ENCODE results near the gene HEATR1.
"Not testable (repeated sequence)": the region's sequence is repeated elsewhere in the genome, so short reads cannot be mapped to it uniquely, and the experiment has no call there.

Gene HEATR1

DNA sequence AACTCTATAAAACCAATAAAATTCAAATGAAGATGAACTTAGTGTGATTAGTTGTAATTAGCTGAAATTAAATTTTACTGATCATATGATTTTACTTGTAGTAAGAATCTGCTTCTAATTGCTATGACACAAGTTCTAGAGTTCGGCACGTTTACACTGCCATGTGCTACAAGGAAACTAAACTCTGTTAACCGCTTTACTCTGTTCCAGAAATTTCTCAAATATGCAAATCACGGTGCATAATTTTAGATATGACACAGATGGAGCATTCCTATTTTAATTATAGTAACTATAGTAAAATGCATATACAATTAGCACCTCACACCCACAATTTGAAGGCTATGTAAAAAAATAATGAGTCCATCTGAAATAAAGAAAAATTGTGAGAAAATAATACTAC lies 14.8 kb downstream of the HEATR1 start:
- no peak for DNase-seq (ENCODE audit: low read depth in 2 of 2)

GRCh38 chr1:236581528-236581927 lies 22.8 kb downstream of the HEATR1 start:
- DNase-seq (ENCODE audit: low read depth in 2 of 2): no peak

- not testable (repeated sequence) for DNase-seq (ENCODE audit: low read depth in 2 of 2)
Observed at GRCh38 chr1:236580404-236580803, 23.9 kb downstream of the HEATR1 start.

DNA sequence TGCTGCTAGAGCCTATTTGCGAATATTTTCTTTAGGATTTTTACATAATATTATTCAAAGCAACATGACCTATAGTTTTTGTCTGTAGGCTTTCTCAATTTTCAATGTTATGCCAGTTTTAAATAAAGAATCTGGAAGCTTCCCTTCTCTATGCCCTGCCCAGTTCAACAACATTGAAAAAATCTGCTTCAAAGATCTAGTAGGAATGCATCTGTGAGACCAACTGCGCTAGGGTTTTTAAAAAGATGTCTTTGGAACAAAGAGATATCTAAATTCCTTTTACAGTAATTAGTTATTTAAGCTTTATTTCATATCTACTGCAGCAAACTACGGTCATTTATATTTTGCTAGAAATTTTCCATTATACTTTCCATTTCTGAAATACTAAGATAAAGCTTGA lies 25.7 kb downstream of the HEATR1 start:
- no peak for DNase-seq (ENCODE audit: low read depth in 2 of 2)

GRCh38 chr1:236577041-236577440 lies 27.3 kb downstream of the HEATR1 start:
- DNase-seq (ENCODE audit: low read depth in 2 of 2): not testable (repeated sequence)

- DNase-seq (ENCODE audit: low read depth in 2 of 2): no peak
Observed at GRCh38 chr1:236576004-236576403, 28.3 kb downstream of the HEATR1 start.

- no peak for DNase-seq (ENCODE audit: low read depth in 2 of 2)
Observed at GRCh38 chr1:236575523-236575922, 28.8 kb downstream of the HEATR1 start.

GRCh38 chr1:236568285-236568894 lies 35.9 kb downstream of the HEATR1 start:
- no peak for DNase-seq (ENCODE audit: low read depth in 2 of 2)

GRCh38 chr1:236565530-236565929 lies 38.8 kb downstream of the HEATR1 start:
- DNase-seq (ENCODE audit: low read depth in 2 of 2): no peak

GRCh38 chr1:236561976-236562375 lies 42.3 kb downstream of the HEATR1 start:
- DNase-seq (ENCODE audit: low read depth in 2 of 2): no peak

DNA sequence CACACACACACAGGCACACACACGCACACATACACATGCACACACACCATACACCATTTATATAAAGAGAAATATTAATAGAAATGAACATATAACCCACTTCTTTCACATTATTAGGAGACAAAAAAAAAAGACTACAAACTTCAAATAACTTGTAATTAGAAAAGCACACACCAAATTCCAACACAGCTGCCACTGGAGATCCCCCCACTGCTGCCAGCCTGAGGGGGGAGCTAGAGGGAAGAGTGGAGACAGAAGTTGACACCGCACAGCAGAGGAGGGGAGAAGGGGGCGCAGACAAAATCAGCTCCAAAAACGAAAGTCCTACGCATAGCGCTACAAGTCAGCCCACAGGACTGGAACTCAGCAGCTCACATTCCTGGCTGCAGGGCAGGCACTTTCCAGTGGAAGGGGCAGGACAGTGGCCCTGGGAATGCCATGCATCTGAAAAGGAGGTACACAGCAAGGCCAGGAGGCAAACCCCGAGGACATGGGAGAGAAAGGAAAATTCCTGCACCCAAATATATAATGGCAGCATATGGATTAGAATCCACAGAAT lies 44.0 kb downstream of the HEATR1 start:
- no peak for DNase-seq (ENCODE audit: low read depth in 2 of 2)

DNA sequence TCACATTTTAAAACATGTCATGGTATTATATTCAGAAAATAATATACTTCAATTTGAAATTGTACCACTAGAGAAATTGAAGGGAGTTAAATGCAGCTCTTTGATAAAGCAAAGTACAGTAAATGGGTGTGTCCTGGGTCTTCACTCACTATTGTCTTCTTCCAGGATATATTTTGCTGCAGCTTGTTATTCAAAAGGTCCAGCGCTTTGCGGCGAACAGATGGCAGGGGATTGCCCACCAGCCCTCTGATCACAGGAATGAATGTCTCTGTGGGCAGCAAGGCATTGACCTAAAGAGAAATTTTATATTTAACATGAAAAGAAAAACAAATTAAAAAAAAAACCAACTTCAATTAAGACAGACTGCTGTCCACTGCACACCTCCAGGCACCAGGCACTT lies 45.5 kb downstream of the HEATR1 start:
- no peak for DNase-seq (ENCODE audit: low read depth in 2 of 2)

- DNase-seq (ENCODE audit: low read depth in 2 of 2): no peak
Observed at GRCh38 chr1:236558081-236558480, 46.2 kb downstream of the HEATR1 start.

DNA sequence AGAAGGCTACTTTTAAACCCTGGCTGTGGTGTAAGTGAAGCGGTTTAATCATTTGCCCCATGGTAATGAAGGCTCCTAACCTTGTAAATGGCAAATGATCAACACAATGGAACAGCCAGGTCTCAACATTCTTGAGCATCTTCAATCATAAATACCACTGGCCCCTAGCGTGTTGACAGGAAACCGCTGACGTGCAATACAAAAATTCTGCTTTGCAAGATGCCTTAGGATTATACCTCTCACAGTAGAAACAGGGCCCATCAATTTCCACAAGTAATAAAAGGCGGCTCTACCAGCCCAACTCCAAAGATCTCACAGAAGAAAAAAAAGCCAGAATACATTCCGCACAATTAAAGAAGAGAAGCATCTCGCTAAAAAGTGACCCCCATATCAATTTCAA lies 47.7 kb downstream of the HEATR1 start:
- DNase-seq (ENCODE audit: low read depth in 2 of 2): no peak

GRCh38 chr1:236553370-236553769 lies 50.9 kb downstream of the HEATR1 start:
- DNase-seq (ENCODE audit: low read depth in 2 of 2): no peak

- no peak for DNase-seq (ENCODE audit: low read depth in 2 of 2)
Observed at GRCh38 chr1:236552901-236553300, 51.4 kb downstream of the HEATR1 start.

- DNase-seq (ENCODE audit: low read depth in 2 of 2): no peak
Observed at GRCh38 chr1:236552096-236552495, 52.2 kb downstream of the HEATR1 start.

DNA sequence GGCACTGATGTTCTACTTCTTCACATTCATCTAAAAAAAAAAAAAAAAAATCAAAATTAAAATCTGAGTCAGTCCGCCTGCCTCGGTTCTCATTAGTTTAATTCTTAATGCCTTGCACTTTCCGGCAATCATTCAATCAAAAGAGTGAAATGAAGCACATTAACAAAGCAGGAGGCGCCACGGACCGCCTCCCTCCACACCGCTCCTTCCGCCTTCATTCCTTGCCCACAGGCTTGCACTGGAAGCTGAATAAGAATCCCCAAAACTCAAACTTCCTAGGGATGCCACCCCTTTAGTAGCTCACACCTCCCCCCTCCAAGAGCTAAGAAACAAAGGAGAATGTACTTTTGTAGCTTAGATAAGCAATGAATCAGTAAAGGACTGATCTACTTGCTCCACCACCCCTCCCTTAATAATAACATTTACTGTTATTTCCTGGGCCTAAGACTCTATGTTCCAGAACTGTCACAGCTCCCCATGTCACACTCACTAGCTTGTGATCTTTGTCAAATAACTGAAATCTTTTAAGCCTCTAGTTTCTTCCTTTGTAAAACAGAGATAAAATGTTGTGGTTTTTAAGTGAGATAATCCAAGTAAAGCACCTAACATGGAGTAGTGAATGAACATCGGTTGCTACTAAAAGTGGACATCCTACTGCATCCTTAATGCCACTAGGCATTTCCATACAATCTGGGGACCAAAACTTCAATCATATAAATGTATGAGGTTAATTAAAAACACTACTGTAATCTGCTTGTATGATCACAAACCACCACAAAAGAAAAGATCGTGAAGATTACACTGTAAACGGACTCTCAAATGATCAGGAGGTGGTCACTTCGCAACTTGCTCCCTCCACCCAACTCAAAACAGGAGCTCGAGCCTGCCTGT lies 53.1 kb downstream of the HEATR1 start:
- DNase-seq (ENCODE audit: low read depth in 2 of 2): no peak

DNA sequence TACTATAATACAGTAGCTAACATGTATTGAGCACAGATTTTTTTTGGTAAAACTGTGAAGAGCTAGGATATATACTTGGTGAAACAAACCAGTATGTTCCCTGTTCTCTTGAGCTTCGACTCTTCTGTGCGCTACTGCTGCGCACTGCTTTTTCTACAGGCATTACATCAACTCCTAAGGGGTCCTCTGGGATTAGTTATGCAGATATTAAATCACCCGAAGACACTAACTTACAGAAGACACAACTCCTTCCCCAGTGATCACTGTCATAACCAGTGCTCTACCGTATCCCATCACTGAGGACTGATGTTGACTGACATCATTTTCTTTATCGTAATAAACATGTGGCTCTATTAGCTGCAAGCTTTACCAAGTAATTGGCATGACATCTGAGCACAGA lies 55.9 kb downstream of the HEATR1 start:
- DNase-seq (ENCODE audit: low read depth in 2 of 2): no peak

DNA sequence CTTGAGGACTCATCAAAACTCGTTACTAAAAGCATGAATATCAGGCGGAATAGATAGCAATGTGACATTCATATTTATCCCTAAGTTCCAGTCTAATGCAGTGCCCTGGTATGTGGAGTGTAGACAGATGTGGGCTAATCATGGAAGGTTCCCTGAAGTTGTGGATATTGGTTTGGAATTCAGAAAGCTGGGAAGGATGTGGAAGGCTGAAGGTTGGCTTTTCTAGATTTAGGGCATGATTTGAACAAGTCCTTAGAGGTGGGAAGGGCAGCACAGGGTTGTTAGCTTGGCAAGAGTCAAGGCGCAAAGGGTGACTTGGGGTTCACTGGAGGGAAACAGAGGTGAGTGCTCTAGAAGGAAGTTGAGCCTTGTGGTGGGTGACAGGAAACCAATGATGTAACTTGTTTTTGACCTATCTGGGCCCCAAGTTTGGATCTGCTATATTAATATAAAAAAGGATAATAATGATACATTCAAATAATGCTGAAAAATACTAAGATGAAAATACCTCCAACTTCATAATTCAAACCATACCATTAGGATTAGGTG lies 58.6 kb downstream of the HEATR1 start:
- no peak for DNase-seq (ENCODE audit: low read depth in 2 of 2)

DNA sequence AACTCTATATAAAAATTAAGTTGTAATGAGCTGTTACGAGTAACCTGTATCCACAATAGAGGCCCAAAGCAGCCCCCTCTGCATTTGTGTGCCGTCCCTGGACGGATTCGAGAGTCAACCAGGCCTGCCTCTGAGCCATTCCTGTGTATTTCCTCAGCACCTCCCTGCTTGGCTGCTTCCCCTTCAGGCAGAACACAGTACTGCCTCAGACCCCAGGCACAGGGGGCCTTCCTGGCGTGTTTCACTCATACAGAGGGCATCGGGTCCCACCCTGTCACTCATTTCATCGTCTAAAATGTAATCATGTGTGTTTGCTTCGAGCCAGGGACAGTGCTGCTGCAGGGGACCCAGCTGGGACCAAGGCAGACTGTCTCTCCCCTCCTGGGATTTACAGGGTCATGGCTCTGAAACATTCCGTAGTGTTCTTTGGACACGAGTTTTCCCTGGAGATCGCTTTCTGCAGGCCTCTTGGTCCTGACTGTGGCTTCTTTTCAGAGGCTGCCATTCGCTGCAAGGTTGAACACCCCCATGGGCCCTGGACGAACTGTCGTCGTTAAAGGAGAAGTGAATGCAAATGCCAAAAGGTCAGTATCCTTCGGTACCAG lies 61.1 kb downstream of the HEATR1 start:
- DNase-seq (ENCODE audit: low read depth in 2 of 2): no peak

DNA sequence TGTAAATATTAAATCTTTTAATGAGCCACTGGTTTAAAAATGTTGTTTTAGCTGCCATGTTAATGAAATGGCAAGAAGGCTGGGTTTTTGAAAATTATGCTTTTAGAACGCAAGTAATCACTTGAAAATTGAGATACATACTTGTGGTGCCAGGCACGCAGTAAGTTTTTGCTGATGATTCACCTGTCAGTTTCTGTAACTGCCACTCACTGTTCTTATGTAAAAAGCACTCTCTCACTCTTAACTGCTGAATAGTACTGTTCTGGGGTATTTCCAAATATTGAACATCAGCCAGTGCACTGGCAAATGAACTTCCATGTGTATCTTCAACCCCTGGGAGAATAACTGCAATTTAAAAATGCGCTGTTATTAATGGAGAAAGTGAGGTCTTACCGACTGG lies 62.6 kb downstream of the HEATR1 start:
- no peak for DNase-seq (ENCODE audit: low read depth in 2 of 2)

Measured in stimulated activated CD4-positive, alpha-beta T cell treated with anti-CD3 and anti-CD28 coated beads, Interleukin-12 subunit alpha, Interleukin-12 subunit beta, amount 100 ng/mL, for 24 hours (primary cell).